Body of pancreas (tissue), 4 donors: Measurements from ENCODE around the gene SMG9.
A peak's percentile ranks its signal among the peaks of the same experiment; 100 is the strongest.

ENCODE experiments used
- CTCF ChIP-seq, 7 experiments: fragments of 450-650 bp in 4 of 7; fragments of 200-600 bp in 3 of 7; sonication (generic) in 3 of 7; IDR thresholded peaks; one replicate each; pipeline ENCODE4 v1.5.1; 2016 to 2019; ENCODE audit warnings: antibody characterized with exemption in 7 of 7
- POLR2A ChIP-seq, 3 donors: fragments of 450-650 bp; IDR thresholded peaks; one replicate each; pipeline ENCODE4 v1.6.1; 2016; ENCODE audit warnings: antibody characterized with exemption in 3 of 3, mild to moderate bottlenecking in 2 of 3

GRCh38 chr19:43723588-43723987 lies 31.2 kb downstream of the SMG9 start:
- TF ChIP-seq CTCF (IDR thresholded peaks at IDR 0.05) (peak in 1 of 7 experiments; percentile 7), POLR2A (IDR thresholded peaks at IDR 0.05) (no peak)
